ENCODE measurements around the gene FUT9.
A peak's percentile ranks its signal among the peaks of the same experiment; 100 is the strongest.

The FUT9 gene

DNA sequence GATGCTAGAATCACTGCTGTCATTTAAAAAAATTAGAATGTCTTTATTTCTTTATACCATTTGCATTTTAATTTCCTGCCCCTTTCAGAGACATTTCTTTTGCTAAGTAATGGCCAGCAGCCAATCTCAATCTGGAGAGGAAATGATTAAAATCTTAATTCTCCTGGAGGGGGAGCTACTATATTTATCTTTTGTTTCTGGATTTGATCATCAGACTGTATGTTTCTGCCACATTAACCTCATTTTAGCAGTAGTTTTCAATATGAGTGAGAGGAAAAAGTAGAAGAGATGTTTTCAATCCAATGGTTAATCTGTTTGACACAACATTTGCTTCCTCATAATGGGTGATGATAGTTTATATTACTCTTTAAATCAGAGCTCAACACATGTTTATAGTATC lies 138.0 kb downstream of the FUT9 start:
- no peaks in the 10 kb centered on the region for H3K27me3 ChIP-seq (replicated peaks; ENCODE audit: control insufficient read depth, insufficient read depth, low read length)
- no peaks in the 10 kb centered on the region for H3K36me3 ChIP-seq (ENCODE audit: control insufficient read depth, insufficient read depth, low read length)
- H3K4me3 ChIP-seq (replicated peaks; ENCODE audit: low read depth, low read length) = no peak overlapping the region
- DNase-seq (ENCODE audit: extremely low read depth, insufficient read length) = no peak
- TF ChIP-seq, protein P1, sequence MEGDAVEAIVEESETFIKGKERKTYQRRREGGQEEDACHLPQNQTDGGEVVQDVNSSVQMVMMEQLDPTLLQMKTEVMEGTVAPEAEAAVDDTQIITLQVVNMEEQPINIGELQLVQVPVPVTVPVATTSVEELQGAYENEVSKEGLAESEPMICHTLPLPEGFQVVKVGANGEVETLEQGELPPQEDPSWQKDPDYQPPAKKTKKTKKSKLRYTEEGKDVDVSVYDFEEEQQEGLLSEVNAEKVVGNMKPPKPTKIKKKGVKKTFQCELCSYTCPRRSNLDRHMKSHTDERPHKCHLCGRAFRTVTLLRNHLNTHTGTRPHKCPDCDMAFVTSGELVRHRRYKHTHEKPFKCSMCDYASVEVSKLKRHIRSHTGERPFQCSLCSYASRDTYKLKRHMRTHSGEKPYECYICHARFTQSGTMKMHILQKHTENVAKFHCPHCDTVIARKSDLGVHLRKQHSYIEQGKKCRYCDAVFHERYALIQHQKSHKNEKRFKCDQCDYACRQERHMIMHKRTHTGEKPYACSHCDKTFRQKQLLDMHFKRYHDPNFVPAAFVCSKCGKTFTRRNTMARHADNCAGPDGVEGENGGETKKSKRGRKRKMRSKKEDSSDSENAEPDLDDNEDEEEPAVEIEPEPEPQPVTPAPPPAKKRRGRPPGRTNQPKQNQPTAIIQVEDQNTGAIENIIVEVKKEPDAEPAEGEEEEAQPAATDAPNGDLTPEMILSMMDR (IDR thresholded peaks at IDR 0.05; ENCODE audit: insufficient read depth, low read length, poor library complexity, severe bottlenecking) = no peak

DNA sequence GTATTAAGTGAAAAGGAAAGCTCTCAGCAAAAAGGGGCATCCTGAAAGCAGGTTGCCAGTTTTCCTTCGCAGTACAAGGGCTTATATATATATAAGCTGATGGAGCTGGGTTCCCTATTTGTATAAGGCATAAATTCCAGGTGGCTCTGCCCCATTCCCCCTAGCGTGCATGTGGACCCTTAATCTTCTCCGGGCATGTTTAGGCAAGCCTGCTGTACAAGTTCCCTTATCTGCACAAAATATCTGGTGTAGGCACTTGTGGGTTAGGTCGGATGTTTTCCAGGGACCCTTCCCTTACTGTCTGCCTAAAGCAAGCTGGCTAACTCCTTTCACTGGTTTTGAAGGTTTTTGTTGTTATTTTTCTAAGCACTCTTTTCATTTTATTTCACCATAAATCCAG lies 140.7 kb downstream of the FUT9 start:
- TF ChIP-seq, protein P1 (IDR thresholded peaks at IDR 0.05; ENCODE audit: insufficient read depth, low read length, poor library complexity, severe bottlenecking) = no peak
- DNase-seq (ENCODE audit: extremely low read depth, insufficient read length) = no peak
- Histone ChIP-seq H3K36me3 (ENCODE audit: control insufficient read depth, insufficient read depth, low read length) (no peaks in the 10 kb centered on the region), H3K4me3 (replicated peaks; ENCODE audit: low read depth, low read length) (no peak overlapping the region), H3K27me3 (replicated peaks; ENCODE audit: control insufficient read depth, insufficient read depth, low read length) (no peaks in the 10 kb centered on the region)

DNA sequence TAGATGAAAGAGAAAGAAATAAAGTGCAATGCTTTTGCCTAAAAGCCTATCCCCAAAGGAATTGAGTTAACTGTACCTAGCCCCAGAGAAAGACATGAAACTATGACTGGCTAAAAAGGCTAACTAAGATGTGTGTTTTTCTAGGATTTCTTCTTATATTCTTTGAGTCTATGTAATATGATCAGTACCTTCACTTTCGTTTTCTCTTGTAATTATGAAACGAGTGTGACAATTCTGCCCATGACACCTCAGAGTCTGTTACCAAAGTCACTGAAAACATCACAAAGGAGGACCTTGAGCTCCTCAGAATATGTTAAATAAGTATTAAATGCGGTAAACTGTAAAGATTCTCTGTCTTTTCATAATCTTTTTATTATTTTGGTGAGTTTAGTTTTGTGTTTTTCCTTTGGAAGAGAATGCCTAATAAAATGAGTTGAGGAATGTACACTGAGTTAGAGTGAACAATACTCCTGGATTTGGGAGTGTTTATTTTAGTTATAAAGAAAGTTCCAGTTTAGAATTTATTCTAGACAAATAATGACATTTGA lies 141.3 kb downstream of the FUT9 start:
- DNase-seq (ENCODE audit: extremely low read depth, insufficient read length) = peak; percentile 18
- Histone ChIP-seq H3K36me3 (ENCODE audit: control insufficient read depth, insufficient read depth, low read length) (no peaks in the 10 kb centered on the region), H3K4me3 (replicated peaks; ENCODE audit: low read depth, low read length) (peak overlapping the region; percentile 25), H3K27me3 (replicated peaks; ENCODE audit: control insufficient read depth, insufficient read depth, low read length) (no peaks in the 10 kb centered on the region)
- TF ChIP-seq, protein P1 (IDR thresholded peaks at IDR 0.05; ENCODE audit: insufficient read depth, low read length, poor library complexity, severe bottlenecking) = no peak

DNA sequence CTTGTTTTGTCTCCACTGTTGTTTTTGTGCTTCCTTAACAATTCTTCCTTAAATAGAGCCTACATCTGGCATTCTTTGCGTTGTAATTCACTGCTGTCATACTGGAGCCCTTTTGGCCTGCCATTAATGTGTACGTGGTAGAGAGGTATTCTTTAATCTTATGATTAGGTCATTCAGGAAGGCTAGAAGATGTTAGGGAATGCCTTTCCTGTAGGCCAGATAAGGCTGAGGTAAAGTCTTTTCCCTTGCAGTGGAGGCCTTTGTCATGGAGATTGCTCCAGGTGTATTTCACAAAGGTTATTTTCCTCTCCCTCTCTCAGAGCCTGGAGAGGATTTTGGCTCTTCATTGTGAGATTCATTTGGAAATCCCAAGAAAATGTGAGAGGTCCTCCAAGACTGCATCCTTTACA lies 146.9 kb downstream of the FUT9 start:
- TF ChIP-seq, protein P1 (IDR thresholded peaks at IDR 0.05; ENCODE audit: insufficient read depth, low read length, poor library complexity, severe bottlenecking) = no peak
- DNase-seq (ENCODE audit: extremely low read depth, insufficient read length) = no peak
- no peak overlapping the region for H3K4me3 ChIP-seq (replicated peaks; ENCODE audit: low read depth, low read length)
- H3K27me3 ChIP-seq (replicated peaks; ENCODE audit: control insufficient read depth, insufficient read depth, low read length) = no peaks in the 10 kb centered on the region
- H3K36me3 ChIP-seq (ENCODE audit: control insufficient read depth, insufficient read depth, low read length) = no peaks in the 10 kb centered on the region

DNA sequence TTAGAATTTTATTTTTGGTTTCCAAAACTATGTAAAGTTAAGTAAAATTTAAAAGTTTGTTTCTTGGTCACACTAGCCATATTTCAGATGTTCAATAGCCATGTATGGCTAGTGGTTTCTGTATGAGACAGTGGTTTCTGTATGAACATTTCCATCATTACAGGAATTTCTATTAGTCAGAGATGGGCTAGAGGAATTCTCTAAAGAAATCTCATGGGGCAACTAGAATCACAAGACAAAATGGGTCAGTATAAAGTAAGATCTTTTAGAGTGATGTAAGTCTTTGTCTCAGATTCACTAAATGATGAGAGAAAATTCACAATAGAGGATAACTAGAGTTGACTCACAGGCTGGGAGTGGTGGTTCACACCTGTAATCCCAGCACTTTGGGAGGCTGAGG lies 149.0 kb downstream of the FUT9 start:
- Histone ChIP-seq H3K36me3 (ENCODE audit: control insufficient read depth, insufficient read depth, low read length) (no peaks in the 10 kb centered on the region), H3K27me3 (replicated peaks; ENCODE audit: control insufficient read depth, insufficient read depth, low read length) (no peaks in the 10 kb centered on the region), H3K4me3 (replicated peaks; ENCODE audit: low read depth, low read length) (no peak overlapping the region)
- TF ChIP-seq, protein P1 (IDR thresholded peaks at IDR 0.05; ENCODE audit: insufficient read depth, low read length, poor library complexity, severe bottlenecking) = no peak
- DNase-seq (ENCODE audit: extremely low read depth, insufficient read length) = no peak

DNA sequence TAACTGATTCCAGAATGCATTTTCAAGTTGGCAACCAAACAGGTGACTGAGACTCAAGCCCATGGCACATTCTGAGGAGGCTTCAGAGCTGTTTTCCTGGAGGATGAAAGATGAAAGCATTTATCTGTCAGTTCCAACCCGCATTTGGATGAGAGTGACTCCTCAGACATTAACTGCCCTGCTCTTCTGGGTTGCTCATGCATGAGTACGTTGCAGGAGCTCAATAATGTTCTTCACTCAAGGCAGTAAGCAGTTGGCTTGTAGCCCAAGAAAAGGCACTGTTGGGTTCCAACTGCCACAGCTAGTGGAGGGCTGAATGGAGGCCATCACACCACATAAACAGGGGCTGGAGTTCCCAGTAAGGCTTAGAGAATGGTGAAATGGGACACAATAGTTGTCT lies 155.3 kb downstream of the FUT9 start:
- DNase-seq (ENCODE audit: extremely low read depth, insufficient read length) = no peak
- Histone ChIP-seq H3K4me3 (replicated peaks; ENCODE audit: low read depth, low read length) (no peak overlapping the region), H3K36me3 (ENCODE audit: control insufficient read depth, insufficient read depth, low read length) (no peaks in the 10 kb centered on the region), H3K27me3 (replicated peaks; ENCODE audit: control insufficient read depth, insufficient read depth, low read length) (no peaks in the 10 kb centered on the region)
- TF ChIP-seq, protein P1 (IDR thresholded peaks at IDR 0.05; ENCODE audit: insufficient read depth, low read length, poor library complexity, severe bottlenecking) = no peak
